GM12892 (cell line): ENCODE measurements around the gene DCLK1.

ENCODE experiments used
- POLR2A ChIP-seq: IDR thresholded peaks from 2 replicates; pipeline ENCODE4 v1.6.1; 2011; ENCODE audit warnings: low read depth, low read length, control low read depth
- POLR2AphosphoS5 ChIP-seq: IDR thresholded peaks from 2 replicates; pipeline ENCODE4 v1.6.1; 2011; ENCODE audit warnings: low read depth, low read length, control low read depth
- TAF1 ChIP-seq: IDR thresholded peaks from 2 replicates; pipeline ENCODE4 v1.6.1; 2011; ENCODE audit warnings: low read depth, mild to moderate bottlenecking, control low read depth, low read length, borderline replicate concordance

DNA sequence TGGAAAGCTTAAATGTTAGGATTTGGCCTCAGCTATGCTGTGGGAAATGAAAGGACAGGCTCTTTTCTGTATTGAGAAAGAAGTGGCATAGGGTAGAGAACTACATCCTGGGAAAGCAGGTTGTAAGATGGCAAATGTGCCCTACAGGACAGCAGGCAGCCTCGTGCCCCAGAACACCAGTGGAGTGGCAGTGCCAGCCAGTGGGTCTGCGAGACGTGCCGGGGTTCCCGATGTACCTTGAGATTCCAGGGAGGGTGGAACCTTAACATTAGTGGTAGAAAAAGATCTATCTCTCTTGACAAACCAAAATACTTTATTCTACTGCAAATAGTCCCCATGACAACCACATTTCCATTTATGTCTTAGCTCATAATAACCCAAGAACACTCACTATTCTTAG lies 42.7 kb downstream of the DCLK1 start:
- no peak for TF ChIP-seq POLR2AphosphoS5
- no peak for TF ChIP-seq POLR2A
- no peak for TF ChIP-seq TAF1
